K562 (cell line): ENCODE measurements around the gene C16orf95. TPM values are rescaled to one million over a fixed set of nuclear protein-coding genes. Genes with fewer than 3 reads are reported as not detected.
"Not testable (repeated sequence)": the region's sequence is repeated elsewhere in the genome, so short reads cannot be mapped to it uniquely, and the experiment has no call there.

Source experiments
- ATAC-seq: fragments of 200-7000 bp; cut with Tn5 transposase; 3 replicates; pipeline ENCODE4 v1.9.1; 2020; ENCODE audit warnings: moderate library complexity
- BruUV-seq: library from RNA; stranded (reverse); fragments of 400-500 nt; replicated peaks from 2 replicates; lab custom pipeline; 2021; lab: Mats Ljungman, UMichigan
- CTCF ChIA-PET: fragments of 300-600 bp; formaldehyde crosslinking; extraction: SDS; loops from one replicate; lab custom pipeline; 2021; ENCODE audit warnings: low intra/inter-chr PET ratio; lab: Yijun Ruan, JAX
- POLR2A ChIA-PET: fragments of 300-600, 350-650 bp; sonication (Branson Sonifier 250); formaldehyde crosslinking; extraction: SDS; loops from one replicate; lab custom pipeline; 2021; ENCODE audit warnings: antibody characterized with exemption, inconsistent platforms; lab: Yijun Ruan, JAX
- DNase-seq, 4 experiments: peaks; one replicate each; pipeline versions ENCODE4 v3.0.0 to v3.0.0-alpha.2; 2011 to 2018; ENCODE audit warnings: low spot score in 3 of 4, mixed read lengths in 3 of 4; ENCODE audit errors: extremely low read depth in 1 of 4
- FAIRE-seq: peaks from 2 replicates; lab custom pipeline; 2011; peaks lifted over from hg19 to GRCh38; lab: Jason Lieb, UNC
- H2AFZ ChIP-seq: 2 replicates; pipeline ENCODE4 v1.6.0; 2011; ENCODE audit warnings: low read depth, low read length, control low read depth, inconsistent platforms
- H3K27ac ChIP-seq: fragments of 200-600 bp; 3 replicates; pipeline ENCODE4 v1.8.0; 2011; ENCODE audit warnings: low read depth, mild to moderate bottlenecking, control low read depth, inconsistent platforms, low read length, moderate library complexity, mixed read lengths; ENCODE audit errors: extremely low read depth
- H3K27me3 ChIP-seq, 2 experiments: fragments of 300-600 bp in 1 of 2; 2 replicates in 1 of 2; 3 replicates in 1 of 2; pipeline versions ENCODE4 v1.6.0 to v1.8.0; 2011; ENCODE audit warnings: inconsistent platforms in 2 of 2, low read length in 2 of 2, mild to moderate bottlenecking in 1 of 2, mixed read lengths in 1 of 2, moderate library complexity in 1 of 2; ENCODE audit not compliant: control insufficient read depth in 2 of 2, insufficient read depth in 2 of 2
- H3K36me3 ChIP-seq: fragments of 300-600 bp; 3 replicates; pipeline ENCODE4 v1.8.0; 2011; ENCODE audit warnings: mild to moderate bottlenecking, low read length, inconsistent platforms; ENCODE audit not compliant: control insufficient read depth, insufficient read depth
- H3K4me1 ChIP-seq, 2 experiments: fragments of 200-600 bp in 1 of 2; replicated peaks in 1 of 2; 2 replicates in 1 of 2; 3 replicates in 1 of 2; pipeline versions ENCODE4 v1.5.1 to v1.8.0; 2011; ENCODE audit warnings: inconsistent platforms in 2 of 2, low read length in 2 of 2, mild to moderate bottlenecking in 1 of 2, mixed read lengths in 1 of 2, moderate library complexity in 1 of 2; ENCODE audit not compliant: control insufficient read depth in 2 of 2, insufficient read depth in 2 of 2
- H3K4me2 ChIP-seq: 2 replicates; pipeline ENCODE4 v1.6.1; 2011; ENCODE audit warnings: low read length, control low read depth, inconsistent platforms, mixed read lengths; ENCODE audit not compliant: insufficient read depth
- H3K4me3 ChIP-seq: fragments of 200-600 bp; sonication (generic), shearing (Covaris generic); 2 replicates; pipeline ENCODE4 v1.5.1; 2016; ENCODE audit warnings: control low read depth, inconsistent platforms
- H3K79me2 ChIP-seq: fragments of 200-600 bp; 3 replicates; pipeline ENCODE4 v1.8.0; 2011; ENCODE audit warnings: low read length, inconsistent platforms; ENCODE audit not compliant: control insufficient read depth, insufficient read depth
- H3K9ac ChIP-seq, 2 experiments: 2 replicates each; pipeline versions ENCODE4 v1.6.0 to v1.6.1; 2011; ENCODE audit warnings: low read depth in 2 of 2, low read length in 2 of 2, control low read depth in 1 of 2, inconsistent platforms in 1 of 2, mild to moderate bottlenecking in 1 of 2, mixed read lengths in 1 of 2; ENCODE audit not compliant: insufficient read depth in 1 of 2
- H3K9me1 ChIP-seq: one replicate; pipeline ENCODE4 v1.6.0; 2011; ENCODE audit warnings: inconsistent platforms, mild to moderate bottlenecking, low read length, moderate library complexity; ENCODE audit not compliant: control insufficient read depth, insufficient read depth
- H3K9me3 ChIP-seq: replicated peaks from 2 replicates; pipeline ENCODE4 v1.5.1; 2011; ENCODE audit warnings: low read depth, low read length, inconsistent platforms; ENCODE audit not compliant: control insufficient read depth, insufficient read depth
- H4K20me1 ChIP-seq: replicated peaks from 2 replicates; pipeline ENCODE4 v1.6.1; 2011; ENCODE audit warnings: low read length, inconsistent platforms, mixed read lengths; ENCODE audit not compliant: control insufficient read depth, insufficient read depth
- ZNF197 ChIP-seq: fragments of 200-800 bp; sonication (Bioruptor generic); IDR thresholded peaks from 2 replicates; pipeline ENCODE4 v1.6.1; 2016; ENCODE audit warnings: low read depth, missing genetic modification characterization, missing compliant biosample characterization
- WGBS: fragments of 100-300 bp; shearing (Covaris generic); methylation state at CpG from one replicate; pipeline ENCODE4 v1.1.6; 2016; ENCODE audit warnings: low coverage, mixed read lengths; ENCODE audit not compliant: insufficient coverage; ENCODE audit errors: missing lambda C conversion rate; 5-methylcytosine and 5-hydroxymethylcytosine counted together
- in situ Hi-C: fragments of 300-500 bp; cut with MboI; formaldehyde crosslinking; loops from 4 replicates; pipeline ENCODE4 v1.15.0; 2018; ENCODE audit warnings: inconsistent platforms, mixed read lengths
- intact Hi-C: fragments of 100-400 bp; cut with micrococcal nuclease; formaldehyde crosslinking; loops from 2 replicates; pipeline ENCODE4 v1.14.2; 2022
- polyA plus RNA-seq, 8 experiments: library from polyadenylated mRNA; depleted of rRNA in 4 of 8; stranded (reverse) in 5 of 8; unstranded in 3 of 8; fragments of >200 nt; fragmentation: Nextera tagmentation in 2 of 8; fragmentation: Illumina TruSeq in 1 of 8; extraction: Ambion mirVana in 2 of 8; extraction: Trizol in 1 of 8; gene quantifications; 2 replicates each; pipeline versions ENCODE4 v1.2.1 to v1.2.3, GENCODE V29; 2011 to 2014; ENCODE audit warnings: inconsistent platforms in 1 of 8, missing spikeins in 1 of 8
- total RNA-seq, 7 experiments: library from RNA; depleted of rRNA in 6 of 7; stranded (reverse); fragments of >200 nt in 6 of 7; fragmentation: Illumina TruSeq in 2 of 7; extraction: Trizol in 2 of 7; gene quantifications; 2 replicates each; pipeline versions ENCODE4 v1.2.1 to v1.2.3, GENCODE V29; 2011 to 2021; ENCODE audit warnings: low replicate concordance in 1 of 7
- TF ChIP-seq, protein P1 (sequence below): fragments of 450-650 bp; IDR thresholded peaks from 2 replicates; pipeline ENCODE4 v1.6.1; 2018; ENCODE audit not compliant: partially characterized antibody

C16orf95 gene
- total and polyA plus RNA-seq, 9 of the 15 experiments (the other 6 are each of a cell fraction or from before 2014, with no cell fraction given): 6.5 to 20.5 (median 9.4) TPM

DNA sequence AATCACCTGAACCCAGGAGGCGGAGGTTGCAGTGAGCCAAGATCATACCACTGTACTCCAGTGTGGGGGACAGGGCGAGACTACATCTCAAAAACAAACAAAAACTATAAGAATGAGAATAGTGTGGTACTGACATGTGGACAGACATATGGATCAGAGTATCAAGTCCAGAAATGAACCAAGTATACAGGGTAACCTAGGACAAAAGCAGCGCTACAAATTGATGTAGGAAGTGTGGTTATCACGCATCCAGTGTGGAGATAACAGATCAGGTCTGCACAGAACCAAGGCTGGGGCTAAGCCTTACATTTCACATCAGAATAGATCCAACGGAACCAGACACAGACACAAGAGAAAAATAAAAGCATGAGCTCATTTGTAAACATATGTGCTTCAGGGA, 23.0 kb upstream of the C16orf95 start:
- 74% methylated on average over 5 of the region's 5 CpGs for WGBS
- CTCF ChIA-PET: no interaction called here
- H3K9me1 ChIP-seq: no peaks in the 10 kb centered on the region
- no peak for TF ChIP-seq ZNF197
- TF ChIP-seq, protein P1, sequence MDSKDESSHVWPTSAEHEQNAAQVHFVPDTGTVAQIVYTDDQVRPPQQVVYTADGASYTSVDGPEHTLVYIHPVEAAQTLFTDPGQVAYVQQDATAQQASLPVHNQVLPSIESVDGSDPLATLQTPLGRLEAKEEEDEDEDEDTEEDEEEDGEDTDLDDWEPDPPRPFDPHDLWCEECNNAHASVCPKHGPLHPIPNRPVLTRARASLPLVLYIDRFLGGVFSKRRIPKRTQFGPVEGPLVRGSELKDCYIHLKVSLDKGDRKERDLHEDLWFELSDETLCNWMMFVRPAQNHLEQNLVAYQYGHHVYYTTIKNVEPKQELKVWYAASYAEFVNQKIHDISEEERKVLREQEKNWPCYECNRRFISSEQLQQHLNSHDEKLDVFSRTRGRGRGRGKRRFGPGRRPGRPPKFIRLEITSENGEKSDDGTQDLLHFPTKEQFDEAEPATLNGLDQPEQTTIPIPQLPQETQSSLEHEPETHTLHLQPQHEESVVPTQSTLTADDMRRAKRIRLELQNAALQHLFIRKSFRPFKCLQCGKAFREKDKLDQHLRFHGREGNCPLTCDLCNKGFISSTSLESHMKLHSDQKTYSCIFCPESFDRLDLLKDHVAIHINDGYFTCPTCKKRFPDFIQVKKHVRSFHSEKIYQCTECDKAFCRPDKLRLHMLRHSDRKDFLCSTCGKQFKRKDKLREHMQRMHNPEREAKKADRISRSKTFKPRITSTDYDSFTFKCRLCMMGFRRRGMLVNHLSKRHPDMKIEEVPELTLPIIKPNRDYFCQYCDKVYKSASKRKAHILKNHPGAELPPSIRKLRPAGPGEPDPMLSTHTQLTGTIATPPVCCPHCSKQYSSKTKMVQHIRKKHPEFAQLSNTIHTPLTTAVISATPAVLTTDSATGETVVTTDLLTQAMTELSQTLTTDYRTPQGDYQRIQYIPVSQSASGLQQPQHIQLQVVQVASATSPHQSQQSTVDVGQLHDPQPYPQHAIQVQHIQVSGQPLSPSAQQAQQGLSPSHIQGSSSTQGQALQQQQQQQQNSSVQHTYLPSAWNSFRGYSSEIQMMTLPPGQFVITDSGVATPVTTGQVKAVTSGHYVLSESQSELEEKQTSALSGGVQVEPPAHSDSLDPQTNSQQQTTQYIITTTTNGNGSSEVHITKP: peak; percentile 26
- no TSS peak for BruUV-seq
- H3K27me3 ChIP-seq: no peaks in the 10 kb centered on the region
- H3K79me2 ChIP-seq: no peaks in the 10 kb centered on the region
- ATAC-seq (no peak), FAIRE-seq (no peak), DNase-seq (no peak)
- H4K20me1 ChIP-seq: peaks cover 4% of the 10 kb centered on the region
- H3K27ac ChIP-seq: no peak overlapping the region
- POLR2A ChIA-PET: interaction anchor here (0.6 to 0.7 kb wide), 2 partner anchors 41 to 43 kb away, joined by 3 read pairs; partner anchors contain the start of gene FBXO31
- peaks cover 0 to 14% of the 10 kb centered on the region in 2 experiments; a peak in 1 of 5 replicates for H3K4me1 ChIP-seq
- no peaks in the 10 kb centered on the region for H3K9me3 ChIP-seq
- H3K36me3 ChIP-seq: peaks cover 60% of the 10 kb centered on the region; the same call in 2 of the 3 replicates
- H3K4me2 ChIP-seq: no peak overlapping the region
- no peak overlapping the region for H3K4me3 ChIP-seq
- no peak overlapping the region for H2AFZ ChIP-seq
- in situ Hi-C loops: no loop called here
- no peak overlapping the region for H3K9ac ChIP-seq
- intact Hi-C loops: no loop called here

DNA sequence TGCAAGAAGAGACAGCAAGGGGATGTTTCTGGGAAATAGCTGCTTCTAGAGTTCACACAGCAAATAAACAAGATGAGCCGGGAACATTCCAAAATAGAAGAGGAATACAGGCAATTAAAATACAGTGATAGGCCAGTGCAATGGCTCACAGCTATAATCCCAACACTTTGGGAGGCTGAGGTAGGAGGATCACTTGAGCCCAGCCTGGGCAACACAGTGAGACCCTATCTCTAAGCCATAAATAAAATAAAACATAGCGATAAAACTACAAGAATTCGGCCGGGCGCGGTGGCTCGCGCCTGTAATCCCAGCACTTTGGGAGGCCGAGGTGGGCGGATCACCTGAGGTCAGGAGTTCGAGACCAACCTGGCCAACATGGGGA, 22.5 kb upstream of the C16orf95 start:
- CTCF ChIA-PET, H3K4me2 ChIP-seq, H3K9ac ChIP-seq, FAIRE-seq, H3K9me3 ChIP-seq, H3K9me1 ChIP-seq, H2AFZ ChIP-seq, H3K27ac ChIP-seq, BruUV-seq, in situ Hi-C loops, H3K4me3 ChIP-seq, intact Hi-C loops, DNase-seq, H3K27me3 ChIP-seq, H4K20me1 ChIP-seq, H3K79me2 ChIP-seq, ATAC-seq: not testable (repeated sequence)
- Histone ChIP-seq H3K36me3 (peaks cover 65% of the 10 kb centered on the region; the same call in 2 of the 3 replicates), H3K4me1 (peaks cover 0 to 11% of the 10 kb centered on the region in 2 experiments; a peak in 1 of 5 replicates)
- POLR2A ChIA-PET: interaction anchor here (0.6 to 1.2 kb wide), 4 partner anchors 15 to 44 kb away, joined by 3 read pairs; partner anchors contain the start of gene FBXO31
- WGBS: 95% methylated on average over 10 of the region's 11 CpGs
